CD4-positive, alpha-beta T cell treated with Interferon gamma for 1 hour (primary cell): Measurements from ENCODE around the gene C1orf141.
"Not testable (repeated sequence)": the region's sequence is repeated elsewhere in the genome, so short reads cannot be mapped to it uniquely, and the experiment has no call there.

ENCODE experiments used
- DNase-seq: peaks from one replicate; pipeline ENCODE4 v3.0.0-alpha.2; 2020

C1orf141 gene

DNA sequence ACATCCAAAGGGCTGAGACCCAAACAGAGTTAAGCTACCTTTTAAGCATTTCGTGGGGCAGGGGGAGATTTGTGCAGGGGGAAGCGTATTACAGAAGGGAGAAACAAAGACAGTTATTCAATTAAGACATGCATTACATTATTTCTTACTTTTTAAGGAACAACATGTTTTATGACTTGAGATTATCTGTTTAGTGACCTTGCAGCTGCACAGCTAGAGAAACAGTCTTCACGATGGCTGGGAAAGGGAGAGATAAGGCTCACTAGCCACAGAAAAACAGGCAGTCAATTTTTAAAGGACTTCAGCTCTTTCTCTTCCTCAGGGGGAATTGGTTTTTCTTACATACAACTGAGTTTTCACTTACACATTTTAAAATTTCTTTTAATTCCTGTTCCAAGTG lies 7.1 kb upstream of the C1orf141 start:
- DNase-seq = not testable (repeated sequence)

DNA sequence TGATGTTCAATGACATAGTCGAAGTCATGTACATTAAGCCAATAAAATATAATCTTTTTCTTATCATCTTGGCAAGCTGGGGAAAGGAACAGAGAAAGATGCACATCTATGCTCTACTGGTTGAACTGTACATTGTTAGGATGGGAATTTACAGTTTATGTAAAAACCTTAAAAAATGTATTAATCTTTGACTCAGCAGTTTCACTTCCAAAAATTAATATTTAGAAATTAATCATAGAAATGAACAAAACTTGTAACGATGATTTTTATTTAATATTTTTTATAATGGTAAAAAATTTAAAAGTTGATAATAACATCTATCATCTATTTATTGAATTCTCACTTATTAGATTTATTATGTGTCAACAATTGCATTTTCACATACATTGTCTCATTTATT lies 5.7 kb upstream of the C1orf141 start:
- no peak for DNase-seq

DNA sequence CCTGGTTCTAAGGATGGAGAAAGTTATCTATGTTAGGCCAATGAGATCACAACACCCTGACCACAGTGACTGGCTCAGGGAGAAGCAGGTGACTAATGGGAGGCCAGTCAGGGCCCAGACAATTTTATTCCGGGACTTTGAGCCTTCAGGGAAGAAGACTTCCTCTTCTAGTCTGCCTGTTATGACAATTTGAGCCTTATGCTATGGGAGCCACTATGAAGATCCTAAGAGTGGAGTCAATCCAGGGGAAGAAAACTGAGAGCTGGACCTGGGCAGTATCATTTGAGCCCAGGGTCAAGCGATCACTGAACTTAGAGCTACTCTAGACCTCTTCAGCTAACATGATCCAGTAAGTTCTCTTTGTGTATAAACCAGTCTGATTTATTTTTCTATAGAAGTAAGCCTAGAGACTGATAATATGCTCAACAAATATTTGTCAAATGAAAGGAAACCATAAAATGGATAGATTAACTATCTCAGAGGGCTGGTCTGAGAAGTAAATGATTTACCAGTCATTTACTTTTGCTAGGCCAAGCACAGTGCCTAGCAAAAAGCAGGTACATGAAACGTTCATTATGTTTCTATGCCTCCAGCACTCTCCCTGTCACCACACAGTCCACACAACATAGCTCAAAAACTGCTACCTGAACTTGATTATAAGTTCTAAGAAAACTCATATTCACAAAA lies 4.2 kb upstream of the C1orf141 start:
- DNase-seq = no peak

DNA sequence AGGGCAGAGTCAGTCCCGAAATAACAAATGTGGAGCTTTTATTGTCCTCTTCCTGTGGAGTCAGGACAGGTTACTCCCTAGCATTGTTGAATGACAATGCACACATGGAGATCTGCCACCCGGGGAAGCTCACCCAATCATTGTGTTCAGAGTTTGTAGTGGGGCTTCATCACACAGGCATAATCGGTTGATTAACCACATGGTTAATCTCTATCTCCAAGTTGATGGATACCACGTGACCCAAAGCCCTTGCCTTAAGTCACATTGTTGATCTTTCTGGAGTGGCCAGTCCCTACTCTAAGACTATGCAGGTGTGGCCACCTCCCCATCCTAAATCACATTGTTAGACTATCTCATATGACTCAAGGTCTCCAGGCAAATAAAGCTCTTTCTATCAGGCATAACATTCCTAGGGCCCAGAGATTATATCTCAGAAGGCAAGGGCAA lies 2.6 kb upstream of the C1orf141 start:
- no peak for DNase-seq

DNA sequence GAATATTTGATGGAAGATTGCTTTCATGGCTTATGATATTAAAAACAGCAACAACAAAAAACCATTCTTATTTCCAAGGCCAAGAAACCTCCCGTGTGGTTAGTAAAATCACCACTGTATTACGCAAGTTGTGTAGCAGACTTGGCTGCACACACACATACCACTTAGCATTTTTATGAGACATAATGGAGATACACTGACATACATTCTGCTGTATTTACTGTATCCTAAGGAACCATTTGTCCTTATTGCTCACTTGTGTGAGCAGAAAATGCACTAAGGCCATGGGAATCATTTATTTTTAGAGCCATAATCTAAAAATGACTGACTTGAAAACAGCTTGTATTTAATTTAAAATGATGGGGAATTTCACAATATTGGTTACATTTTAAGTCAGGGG lies 584 bp upstream of the C1orf141 start:
- no peak for DNase-seq

DNA sequence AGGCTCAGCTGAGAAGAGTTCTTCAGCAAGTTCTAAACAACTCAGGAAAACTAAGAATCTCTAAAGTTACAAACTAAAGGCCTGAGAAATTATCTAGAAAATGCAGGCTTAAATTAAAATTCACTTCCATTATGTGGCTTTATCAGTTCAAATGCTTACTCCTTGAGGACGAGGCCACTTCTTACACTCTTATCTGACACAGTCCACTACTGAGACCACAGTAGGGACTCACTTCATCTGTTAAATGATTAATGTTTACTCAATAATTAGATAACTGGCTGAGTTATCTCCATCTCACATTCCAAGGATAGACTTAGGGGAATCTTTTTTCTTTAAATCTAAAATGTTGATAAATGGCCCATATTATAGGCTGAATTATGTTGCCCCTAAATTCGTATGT lies 1.6 kb downstream of the C1orf141 start:
- no peak for DNase-seq

DNA sequence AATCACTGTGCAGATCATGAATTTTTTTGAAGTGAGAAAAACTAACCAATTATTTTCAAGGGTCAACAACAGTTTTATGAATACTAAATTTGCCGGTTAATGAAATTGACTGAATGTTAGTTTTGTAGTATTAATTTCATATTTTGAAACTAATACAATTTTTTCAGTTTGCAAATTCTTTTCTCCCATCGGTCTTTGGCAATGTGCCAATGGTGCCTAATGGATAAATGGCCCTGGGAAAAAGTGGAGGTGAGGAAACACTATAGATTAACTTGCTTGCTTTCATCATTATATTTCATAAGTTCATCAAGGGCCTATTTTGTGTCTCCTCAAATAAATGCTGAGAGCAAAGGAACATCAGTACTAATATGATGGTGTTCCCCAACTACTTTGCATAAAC lies 4.1 kb downstream of the C1orf141 start:
- DNase-seq = no peak

DNA sequence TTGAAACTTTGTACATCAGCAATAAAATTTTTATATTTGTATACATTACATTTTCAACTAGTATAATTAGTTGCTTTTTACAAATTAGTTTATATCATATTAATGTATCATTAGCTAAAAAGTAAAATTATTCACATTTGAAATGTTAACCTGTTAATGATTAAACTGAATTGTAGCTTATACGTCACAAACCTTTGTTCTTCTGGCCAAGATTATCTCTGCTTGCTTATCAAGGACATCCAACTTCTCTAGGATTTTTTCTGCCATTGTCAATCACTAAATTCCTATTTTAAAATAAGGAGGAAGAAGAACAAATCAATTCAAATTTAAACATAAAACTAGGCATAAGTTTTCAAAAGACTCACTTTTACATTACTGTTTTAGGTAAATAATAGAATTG lies 7.8 kb downstream of the C1orf141 start:
- DNase-seq = no peak

DNA sequence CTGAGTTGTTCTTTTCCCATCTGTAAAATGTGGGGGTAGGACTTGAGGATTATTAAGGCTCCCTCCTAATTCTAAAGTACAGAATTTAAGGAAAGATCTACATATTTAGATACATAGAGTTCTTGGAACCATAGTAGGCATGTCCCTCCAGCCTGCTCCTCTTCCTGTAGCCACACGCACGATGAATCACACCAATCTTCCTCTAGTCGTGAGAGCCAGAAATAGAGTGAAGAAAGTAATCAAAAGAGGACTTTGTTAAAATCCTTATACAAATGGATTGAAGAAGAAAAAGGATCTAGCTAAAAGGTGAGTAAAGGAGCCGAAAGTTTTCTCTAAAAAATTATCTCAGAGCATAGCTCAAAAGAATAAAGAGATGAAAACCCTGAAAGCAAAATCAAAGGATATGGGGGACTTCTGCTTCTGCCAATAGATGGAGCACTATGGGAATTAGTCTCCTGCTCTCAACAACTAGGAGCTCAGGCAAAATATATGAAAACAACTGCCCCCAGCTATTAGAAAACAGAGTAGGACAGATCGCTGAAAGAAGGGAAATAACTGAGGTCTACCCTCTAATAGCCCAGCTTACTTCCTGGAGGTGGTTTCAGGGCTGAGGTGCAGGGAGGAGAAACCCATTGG lies 8.5 kb downstream of the C1orf141 start:
- no peak for DNase-seq

DNA sequence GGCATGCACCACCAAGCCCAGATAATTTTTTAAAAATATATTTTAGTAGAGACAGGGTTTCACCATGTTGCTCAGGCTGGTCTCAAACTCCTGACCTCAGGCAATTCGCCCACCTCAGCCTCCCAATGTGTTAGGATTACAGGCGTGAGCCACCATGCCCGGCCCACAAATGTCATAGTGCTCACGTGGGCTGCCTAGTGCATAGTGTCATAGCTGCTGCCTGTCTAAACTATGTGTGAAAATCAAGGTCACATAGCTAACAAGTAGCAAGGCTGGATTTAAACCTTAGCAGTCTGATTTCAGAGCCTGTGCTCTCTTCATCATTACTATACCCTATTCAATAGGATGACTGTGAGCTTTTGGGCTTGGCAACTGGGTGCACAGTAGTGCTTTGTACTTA lies 10.3 kb downstream of the C1orf141 start:
- DNase-seq = no peak

DNA sequence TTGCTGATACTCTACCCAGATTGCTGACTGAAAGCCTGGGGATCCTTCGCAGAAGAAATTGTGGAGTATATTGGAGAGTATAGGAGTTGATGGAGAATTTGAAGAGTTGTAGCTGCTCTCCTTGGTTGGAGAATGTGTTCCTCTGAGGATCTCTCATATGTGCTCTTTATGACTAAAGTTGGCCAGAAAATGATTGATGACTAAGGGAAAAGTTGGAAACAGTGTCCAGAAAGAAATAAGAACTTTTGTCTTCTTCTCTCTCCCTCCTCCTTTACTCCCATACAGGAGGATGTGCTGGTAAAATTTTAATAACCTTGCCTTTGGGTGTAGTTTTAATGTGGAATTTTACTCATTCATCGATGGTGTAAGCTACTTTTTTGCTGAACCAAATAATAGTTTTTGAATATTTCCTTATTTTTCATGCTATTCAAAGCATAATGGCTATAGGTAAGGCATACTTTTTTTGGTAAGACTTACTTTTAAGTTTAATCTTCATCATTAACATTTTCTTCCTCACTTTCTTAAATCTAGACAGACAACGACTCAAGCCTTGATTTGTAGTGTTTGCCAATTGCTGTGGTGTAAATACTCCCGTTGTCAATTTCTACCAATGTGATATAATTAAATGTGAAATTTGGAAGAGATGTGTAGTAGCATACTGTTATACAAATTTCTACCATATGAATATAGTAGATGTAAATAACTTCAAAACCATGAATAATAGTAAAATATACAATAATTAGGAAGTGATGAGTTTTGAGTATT lies 13.7 kb downstream of the C1orf141 start:
- no peak for DNase-seq

DNA sequence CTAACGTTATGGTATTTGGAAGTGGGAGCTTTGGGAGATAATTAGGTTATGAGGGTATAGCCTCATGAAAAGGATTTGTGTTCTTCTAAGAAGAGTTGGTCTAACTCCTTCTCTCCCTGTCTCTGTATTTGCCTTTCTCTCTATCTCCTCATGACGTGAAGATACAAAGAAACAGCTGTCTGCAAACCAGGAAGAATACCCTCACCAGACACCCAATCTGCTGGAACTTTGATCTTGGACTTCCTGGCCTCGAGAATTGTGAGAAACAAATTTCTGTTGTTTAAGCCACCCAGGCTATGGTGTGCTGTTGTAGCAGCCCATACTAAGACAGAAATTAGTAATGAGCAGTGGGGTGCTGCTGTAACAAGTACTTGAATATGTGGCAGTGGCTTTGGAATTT lies 16.1 kb downstream of the C1orf141 start:
- no peak for DNase-seq

DNA sequence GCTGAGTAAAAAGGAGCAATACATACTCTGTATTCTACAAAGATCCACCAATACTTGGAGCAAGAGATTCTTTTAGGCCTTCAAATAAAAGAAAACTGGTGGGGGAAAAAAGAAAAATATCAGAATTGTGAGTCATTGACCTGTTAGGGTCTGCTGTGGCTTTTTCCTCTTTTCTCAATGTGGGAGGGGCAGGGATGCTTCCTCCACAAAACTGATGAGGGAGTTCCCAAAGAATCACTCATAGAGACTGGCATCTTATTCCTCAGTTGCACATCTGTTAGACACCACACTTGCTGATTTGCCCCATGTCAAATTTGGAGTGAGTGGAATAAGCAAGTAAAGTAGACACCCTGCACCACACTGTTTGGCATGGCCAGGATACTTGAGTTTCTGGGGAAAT lies 16.6 kb downstream of the C1orf141 start:
- DNase-seq = no peak

DNA sequence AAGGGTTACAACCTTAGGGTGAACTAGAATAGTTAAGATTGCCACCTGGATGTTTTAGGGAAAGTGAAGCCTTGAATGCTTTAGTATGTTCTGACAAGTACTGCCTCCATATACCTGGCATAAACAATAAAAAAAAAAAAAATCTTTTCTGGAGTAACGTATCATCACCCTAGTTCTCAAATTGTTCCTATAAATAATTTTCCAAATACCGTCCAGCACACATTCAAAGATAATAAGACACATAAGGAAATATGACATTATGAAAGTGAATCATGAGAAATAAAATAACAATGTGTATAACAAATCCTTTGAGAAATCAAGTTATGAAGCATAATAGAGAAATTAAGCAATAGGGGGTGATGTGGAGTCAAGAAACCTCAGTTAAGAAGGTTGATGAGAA lies 20.6 kb downstream of the C1orf141 start:
- no peak for DNase-seq

DNA sequence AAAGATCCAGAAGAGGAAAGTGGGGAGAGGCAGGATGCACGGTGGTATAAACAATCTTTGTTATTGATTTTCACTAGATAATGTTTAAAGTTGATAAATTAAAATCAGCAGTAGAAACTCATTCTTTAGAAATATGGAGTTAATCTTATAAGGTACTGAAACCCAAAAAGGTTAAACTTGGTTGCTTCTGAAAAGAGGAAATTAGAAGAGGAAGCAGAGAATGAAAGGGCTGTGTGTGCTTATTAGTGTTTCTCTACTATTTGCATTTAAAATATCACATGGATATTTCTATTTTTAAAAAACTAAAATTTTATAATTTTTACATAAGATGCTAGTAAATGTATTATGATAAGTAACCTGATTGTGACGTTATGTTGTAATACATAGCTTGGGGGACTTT lies 24.4 kb downstream of the C1orf141 start:
- DNase-seq = no peak

DNA sequence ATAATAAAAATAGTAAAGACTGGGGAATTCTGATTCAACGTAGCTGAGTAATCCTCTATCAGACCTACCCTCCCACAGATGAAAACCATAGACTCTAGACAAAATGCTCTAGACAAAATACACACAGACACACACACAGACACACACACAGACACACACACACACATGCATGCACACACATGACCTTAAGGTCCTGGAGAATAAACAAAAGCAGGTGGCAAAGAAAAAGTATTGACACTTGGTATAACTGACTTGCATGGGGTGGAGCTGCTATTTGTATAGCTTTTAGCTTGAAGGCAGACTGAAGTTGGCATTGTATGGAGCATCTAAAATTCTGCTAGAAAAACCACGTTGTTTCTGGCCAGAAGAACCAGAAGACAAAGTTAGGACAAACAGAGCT lies 29.3 kb downstream of the C1orf141 start:
- DNase-seq = no peak

DNA sequence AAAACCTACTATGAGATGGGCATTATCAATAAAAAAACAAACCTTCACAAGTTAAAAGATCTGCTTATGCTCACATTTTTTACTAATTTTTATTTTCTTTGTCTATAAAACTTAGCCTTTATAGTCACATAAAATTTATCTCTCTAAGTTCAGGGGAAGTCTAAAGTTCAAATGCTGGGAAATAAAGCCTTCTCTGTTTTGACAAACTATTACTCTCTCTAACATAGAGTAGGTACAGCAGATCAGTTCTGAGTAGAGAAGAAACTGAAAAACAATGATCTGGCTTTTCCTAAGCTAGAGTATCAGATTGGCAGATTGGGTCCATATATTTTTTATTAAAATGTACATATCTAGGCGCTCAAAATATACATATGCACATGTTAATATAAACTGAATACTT lies 31.2 kb downstream of the C1orf141 start:
- DNase-seq = no peak

DNA sequence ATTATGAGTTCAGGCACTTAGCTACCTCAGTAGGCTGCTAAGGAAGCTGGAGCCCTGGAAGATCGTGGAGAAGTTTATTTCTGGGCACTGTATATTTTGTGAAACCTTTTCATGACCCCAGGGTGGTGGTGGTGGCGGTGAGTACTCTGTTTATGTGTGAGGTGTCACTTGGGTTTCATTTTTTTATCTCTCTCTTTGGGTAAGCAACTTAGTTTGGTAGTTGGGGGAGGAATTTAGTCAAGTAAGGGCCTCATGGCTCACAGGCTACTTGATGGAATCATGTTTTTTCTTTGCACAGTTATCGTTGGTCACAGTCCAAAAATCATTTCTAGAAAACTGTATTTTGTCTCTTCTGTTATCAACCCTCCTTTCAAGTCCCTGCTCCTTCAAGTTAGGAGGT lies 33.9 kb downstream of the C1orf141 start:
- DNase-seq = no peak

DNA sequence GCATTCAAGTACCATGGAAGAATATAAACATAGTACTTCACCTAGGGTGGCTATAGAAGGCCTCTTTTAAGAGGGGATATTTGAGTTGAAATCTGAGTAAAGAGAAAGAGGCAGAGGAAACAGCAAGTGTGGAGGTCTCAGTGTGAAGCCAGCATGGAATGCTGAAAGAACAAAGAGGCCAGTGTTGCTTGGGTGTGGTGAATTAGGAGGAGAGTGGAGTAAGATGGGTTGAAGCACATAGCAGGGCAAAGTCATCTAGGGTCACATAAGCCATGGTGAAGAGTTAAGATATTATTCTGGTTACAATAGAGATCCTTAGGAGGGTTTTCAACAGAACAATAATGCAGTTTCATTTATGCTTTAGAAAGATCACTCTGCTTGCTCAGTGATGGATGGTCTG lies 37.5 kb downstream of the C1orf141 start:
- DNase-seq = no peak

DNA sequence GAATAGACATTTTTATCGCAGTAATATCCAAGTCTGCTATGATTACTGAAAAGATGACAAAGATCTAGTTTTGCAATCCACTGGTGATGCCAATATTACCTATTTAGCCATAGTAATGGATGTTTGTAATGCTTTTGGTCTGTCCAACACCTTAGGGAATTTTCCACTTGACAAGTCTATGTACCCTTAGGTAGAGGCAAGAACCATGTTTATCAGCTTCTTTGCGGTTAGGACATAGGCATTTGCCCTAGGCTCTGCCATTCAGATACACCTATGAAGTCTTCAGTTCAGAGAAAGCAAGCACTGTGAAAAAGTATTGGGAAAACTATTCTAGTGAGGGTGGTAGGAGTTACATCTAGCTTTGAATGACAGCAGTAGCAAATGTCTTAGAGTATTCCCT lies 40.6 kb downstream of the C1orf141 start:
- no peak for DNase-seq

DNA sequence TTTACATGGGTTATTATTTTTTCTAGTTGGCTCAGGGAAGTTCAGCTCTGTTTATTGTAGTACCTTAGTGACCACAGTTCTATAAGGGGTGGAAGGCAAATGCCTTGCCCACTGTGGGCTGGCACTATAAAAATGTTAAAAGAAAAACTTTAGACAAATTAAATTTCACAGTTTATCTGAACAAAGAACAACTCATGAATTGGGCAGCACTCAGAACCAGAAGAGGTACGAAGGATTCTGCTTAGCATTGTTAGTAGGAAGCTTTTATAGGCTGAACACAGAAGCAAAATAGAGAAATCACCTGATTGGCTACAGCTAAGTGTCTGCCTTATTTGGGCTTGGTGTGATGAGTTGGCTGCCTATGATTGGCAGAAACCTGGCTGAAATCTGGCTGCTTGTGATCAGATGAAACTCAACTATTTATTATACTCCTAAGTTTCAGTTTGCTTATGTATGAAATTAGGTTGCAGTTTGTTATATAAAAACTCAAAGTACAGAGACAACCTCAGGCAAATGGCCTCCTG lies 45.0 kb downstream of the C1orf141 start:
- no peak for DNase-seq

DNA sequence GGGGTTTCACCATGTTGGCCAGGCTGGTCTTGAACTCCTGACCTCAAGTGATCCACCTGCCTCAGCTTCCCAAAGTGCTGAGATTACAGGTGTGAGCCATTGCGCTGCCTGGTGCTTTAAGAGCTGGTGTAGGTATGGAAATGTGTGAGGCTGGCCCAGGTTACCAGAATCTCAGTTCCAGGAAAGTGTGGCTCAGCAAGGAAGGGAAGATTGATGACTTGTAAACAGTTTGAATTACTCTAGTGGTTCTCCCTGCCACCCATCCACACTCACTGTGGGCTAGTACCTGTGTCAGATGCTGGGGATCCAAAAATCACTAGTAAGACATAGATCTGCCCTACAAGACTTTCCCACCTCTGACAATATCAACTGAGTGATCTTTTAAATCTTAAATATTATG lies 46.3 kb downstream of the C1orf141 start:
- no peak for DNase-seq

DNA sequence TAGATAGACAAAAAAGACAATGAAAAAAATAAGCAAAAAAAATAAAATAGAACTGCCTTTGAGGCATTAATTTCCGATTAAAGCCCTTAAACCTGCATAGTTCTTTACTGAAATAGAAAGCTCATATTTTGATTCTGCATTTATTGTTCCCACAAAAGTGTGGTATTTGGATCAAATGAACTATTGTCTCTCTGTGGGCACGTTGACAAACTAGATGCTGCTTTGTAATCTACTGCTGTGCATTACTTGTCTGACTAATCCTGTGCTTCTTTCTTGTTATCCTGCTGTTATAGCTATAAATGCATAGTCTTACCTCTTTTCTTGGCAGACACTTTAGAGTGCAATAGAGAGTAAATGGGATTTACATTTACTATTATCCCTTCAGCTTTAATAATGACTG lies 49.4 kb downstream of the C1orf141 start:
- no peak for DNase-seq

DNA sequence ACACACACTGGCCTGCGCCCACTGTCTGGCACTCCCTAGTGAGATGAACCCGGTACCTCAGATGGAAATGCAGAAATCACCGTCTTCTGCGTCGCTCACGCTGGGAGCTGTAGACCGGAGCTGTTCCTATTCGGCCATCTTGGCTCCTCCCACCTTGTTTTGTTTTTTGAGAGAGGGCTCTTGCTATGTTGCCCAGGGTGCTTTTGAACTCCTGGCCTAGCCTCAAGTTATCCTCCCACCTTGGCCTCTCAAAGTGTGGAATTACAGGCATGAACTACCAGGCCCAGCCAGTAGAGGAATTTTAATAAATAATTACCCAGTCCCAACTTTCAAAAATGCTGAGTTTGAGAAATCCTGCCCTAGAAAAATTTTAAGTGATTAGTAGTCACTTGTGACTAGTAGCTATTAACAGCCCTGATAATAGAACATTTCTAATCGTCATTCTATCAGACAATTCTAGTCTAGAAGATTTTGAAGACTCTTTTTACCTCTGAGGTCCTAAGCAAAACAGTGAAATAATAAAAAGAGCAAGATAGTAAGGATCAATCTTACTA lies 49.9 kb downstream of the C1orf141 start:
- no peak for DNase-seq
